Stimulated activated naive B cell treated with anti-CD40 and anti-IgM and Interleukin-4, amounts not matched to agents 10 μg/mL and 1 μg/mL and 100 μg/mL, for 72 hours (primary cell): ENCODE measurements around the gene PASK.

Experiments used
- ATAC-seq, 2 donors: fragments of 150-1000 bp; cut with Tn5 transposase; replicated peaks; 2 replicates each; pipeline ENCODE4 v1.10.0; 2021; ENCODE audit warnings: moderate library complexity in 1 of 2
- DNase-seq: peaks from one replicate; pipeline ENCODE4 v3.0.0; 2021
- H3K27ac Mint-ChIP-seq: one replicate; pipeline ENCODE4 v1.8.0; 2022; ENCODE audit warnings: mild to moderate bottlenecking, mixed read lengths
- H3K27me3 Mint-ChIP-seq, 2 donors: one replicate each; pipeline ENCODE4 v1.8.0; 2022; ENCODE audit warnings: mixed read lengths in 2 of 2
- H3K36me3 Mint-ChIP-seq, 2 donors: one replicate each; pipeline ENCODE4 v1.8.0; 2022; ENCODE audit warnings: mixed read lengths in 2 of 2, mild to moderate bottlenecking in 1 of 2
- H3K4me1 Mint-ChIP-seq, 2 donors: one replicate each; pipeline ENCODE4 v1.8.0; 2022; ENCODE audit warnings: mixed read lengths in 2 of 2, mild to moderate bottlenecking in 1 of 2
- H3K4me3 Mint-ChIP-seq, 2 donors: one replicate each; pipeline ENCODE4 v1.8.0; 2022; ENCODE audit warnings: mild to moderate bottlenecking in 2 of 2, mixed read lengths in 2 of 2, moderate library complexity in 1 of 2
- H3K9me3 Mint-ChIP-seq, 2 donors: one replicate each; pipeline ENCODE4 v1.8.0; 2022; ENCODE audit warnings: mixed read lengths in 2 of 2, mild to moderate bottlenecking in 1 of 2

Gene PASK

GRCh38 chr2:241116606-241117560 lies 32.4 kb downstream of the PASK start:
- Mint-ChIP-seq H3K4me3 (no peak overlapping the region), H3K27me3 (no peaks in the 10 kb centered on the region), H3K36me3 (peaks cover 57 to 79% of the 10 kb centered on the region in 2 donors), H3K4me1 (peaks cover 10 to 14% of the 10 kb centered on the region in 2 donors), H3K27ac (peak overlapping the region; percentile 31), H3K9me3 (peaks cover 3 to 4% of the 10 kb centered on the region in 2 donors)
- DNase-seq: no peak
- no peak for ATAC-seq

- Mint-ChIP-seq H3K27me3 (no peaks in the 10 kb centered on the region), H3K27ac (no peak overlapping the region), H3K36me3 (peaks cover 46 to 75% of the 10 kb centered on the region in 2 donors), H3K4me3 (no peak overlapping the region), H3K9me3 (peaks cover 0 to 2% of the 10 kb centered on the region in 2 donors), H3K4me1 (peaks cover 25 to 26% of the 10 kb centered on the region in 2 donors)
- DNase-seq (no peak), ATAC-seq (no peak)
Measured at GRCh38 chr2:241115361-241115760, 33.9 kb downstream of the PASK start.

GRCh38 chr2:241114836-241115235 lies 34.4 kb downstream of the PASK start:
- no peaks in the 10 kb centered on the region for H3K27me3 Mint-ChIP-seq
- DNase-seq (no peak), ATAC-seq (no peak)
- no peak overlapping the region for H3K4me3 Mint-ChIP-seq
- peaks cover 45 to 77% of the 10 kb centered on the region in 2 donors for H3K36me3 Mint-ChIP-seq
- no peaks in the 10 kb centered on the region for H3K9me3 Mint-ChIP-seq
- H3K4me1 Mint-ChIP-seq: peaks cover 30 to 31% of the 10 kb centered on the region in 2 donors
- H3K27ac Mint-ChIP-seq: peak overlapping the region; percentile 26

- peaks cover 43 to 52% of the 10 kb centered on the region in 2 donors for H3K4me1 Mint-ChIP-seq
Measured at GRCh38 chr2:241112592-241112991, 36.7 kb downstream of the PASK start.

GRCh38 chr2:241112046-241112445 lies 37.2 kb downstream of the PASK start:
- peak overlapping the region; percentile 94 for H3K27ac Mint-ChIP-seq

More at GRCh38 chr2:241112592-241112991, 36.7 kb downstream of the PASK start:
- Mint-ChIP-seq H3K4me3 (peak overlapping the region in 1 of 2 donors; percentile 54), H3K36me3 (peaks cover 48 to 79% of the 10 kb centered on the region in 2 donors), H3K27ac (peak overlapping the region; percentile 94), H3K9me3 (peaks cover 0 to 3% of the 10 kb centered on the region in 2 donors), H3K27me3 (no peaks in the 10 kb centered on the region)
- ATAC-seq (no peak), DNase-seq (no peak)

GRCh38 chr2:241111440-241111805 lies 37.8 kb downstream of the PASK start:
- peaks cover 43 to 52% of the 10 kb centered on the region in 2 donors for H3K4me1 Mint-ChIP-seq
- H3K27me3 Mint-ChIP-seq: no peaks in the 10 kb centered on the region
- peak overlapping the region; percentile 34 to 76 for H3K4me3 Mint-ChIP-seq
- peak; percentile 45 for DNase-seq
- peak overlapping the region; percentile 94 for H3K27ac Mint-ChIP-seq
- H3K36me3 Mint-ChIP-seq: peaks cover 45 to 77% of the 10 kb centered on the region in 2 donors
- H3K9me3 Mint-ChIP-seq: peaks cover 0 to 3% of the 10 kb centered on the region in 2 donors
- peak; percentile 66 to 71 for ATAC-seq

More at GRCh38 chr2:241112046-241112445, 37.2 kb downstream of the PASK start:
- peaks cover 43 to 52% of the 10 kb centered on the region in 2 donors for H3K4me1 Mint-ChIP-seq
- H3K27me3 Mint-ChIP-seq: no peaks in the 10 kb centered on the region
- ATAC-seq (no peak), DNase-seq (no peak)
- peaks cover 47 to 77% of the 10 kb centered on the region in 2 donors for H3K36me3 Mint-ChIP-seq
- H3K4me3 Mint-ChIP-seq: peak overlapping the region; percentile 5 to 54
- H3K9me3 Mint-ChIP-seq: peaks cover 0 to 3% of the 10 kb centered on the region in 2 donors

- Mint-ChIP-seq H3K9me3 (peaks cover 0 to 3% of the 10 kb centered on the region in 2 donors), H3K27me3 (no peaks in the 10 kb centered on the region), H3K4me1 (peaks cover 43 to 52% of the 10 kb centered on the region in 2 donors), H3K27ac (peak overlapping the region; percentile 94), H3K36me3 (peaks cover 39 to 72% of the 10 kb centered on the region in 2 donors), H3K4me3 (peak overlapping the region; percentile 71 to 76)
- ATAC-seq (peak; percentile 85 to 89), DNase-seq (peak; percentile 54)
Measured at GRCh38 chr2:241110607-241111439, 38.4 kb downstream of the PASK start.

GRCh38 chr2:241110089-241110606 lies 39.1 kb downstream of the PASK start:
- ATAC-seq (peak in 1 of 2 donors; percentile 2), DNase-seq (no peak)
- peaks cover 33 to 68% of the 10 kb centered on the region in 2 donors for H3K36me3 Mint-ChIP-seq
- H3K27me3 Mint-ChIP-seq: no peaks in the 10 kb centered on the region
- H3K27ac Mint-ChIP-seq: peak overlapping the region; percentile 94
- H3K4me3 Mint-ChIP-seq: peak overlapping the region; percentile 71 to 76
- H3K9me3 Mint-ChIP-seq: peaks cover 0 to 3% of the 10 kb centered on the region in 2 donors
- H3K4me1 Mint-ChIP-seq: peaks cover 40 to 52% of the 10 kb centered on the region in 2 donors

GRCh38 chr2:241109210-241110088 lies 39.8 kb downstream of the PASK start:
- ATAC-seq: no peak
- Mint-ChIP-seq H3K4me1 (peaks cover 39 to 52% of the 10 kb centered on the region in 2 donors), H3K9me3 (peaks cover 0 to 3% of the 10 kb centered on the region in 2 donors)

GRCh38 chr2:241108271-241109209 lies 40.7 kb downstream of the PASK start:
- Mint-ChIP-seq H3K36me3 (peaks cover 23 to 56% of the 10 kb centered on the region in 2 donors), H3K4me1 (peaks cover 39 to 52% of the 10 kb centered on the region in 2 donors), H3K4me3 (peak overlapping the region in 1 of 2 donors; percentile 62), H3K9me3 (peaks cover 0 to 3% of the 10 kb centered on the region in 2 donors), H3K27me3 (no peaks in the 10 kb centered on the region), H3K27ac (peak overlapping the region; percentile 97)
- ATAC-seq (no peak), DNase-seq (no peak)

More at GRCh38 chr2:241109210-241110088, 39.8 kb downstream of the PASK start:
- Mint-ChIP-seq H3K4me3 (peak overlapping the region; percentile 19 to 76), H3K27ac (peak overlapping the region; percentile 97), H3K36me3 (peaks cover 26 to 63% of the 10 kb centered on the region in 2 donors), H3K27me3 (no peaks in the 10 kb centered on the region)
- DNase-seq: no peak

- DNase-seq (no peak), ATAC-seq (no peak)
- Mint-ChIP-seq H3K4me1 (peaks cover 34 to 52% of the 10 kb centered on the region in 2 donors), H3K27me3 (no peaks in the 10 kb centered on the region), H3K36me3 (peaks cover 18 to 53% of the 10 kb centered on the region in 2 donors), H3K9me3 (peaks cover 0 to 3% of the 10 kb centered on the region in 2 donors), H3K4me3 (no peak overlapping the region), H3K27ac (no peak overlapping the region)
Measured at GRCh38 chr2:241107031-241107783, 42.1 kb downstream of the PASK start.
